Measurements from ENCODE around the gene ADARB1.

ADARB1 gene

GRCh38 chr21:45080639-45081414 lies 6.4 kb downstream of the ADARB1 start:
- Histone ChIP-seq H4K20me1 (ENCODE audit: insufficient read depth, low read length) (peaks cover 12% of the 10 kb centered on the region; the same call in 1 of the 2 replicates), H3K79me2 (ENCODE audit: insufficient read depth, low read length) (peaks cover 75% of the 10 kb centered on the region), H3K36me3 (ENCODE audit: insufficient read depth, low read length) (peaks cover 4% of the 10 kb centered on the region; the same call in 1 of the 2 replicates), H3K4me2 (ENCODE audit: insufficient read depth, low read length) (0 out of 2 replicates have a peak overlapping the region, but pooled peaks have one; percentile 14), H3K9ac (ENCODE audit: low read depth, low read length) (no peak overlapping the region), H3K4me1 (ENCODE audit: insufficient read depth, low read length) (peaks cover 81% of the 10 kb centered on the region), H3K27me3 (ENCODE audit: insufficient read depth, low read length, poor library complexity) (no peaks in the 10 kb centered on the region), H3K9me3 (ENCODE audit: insufficient read depth, low read length, severe bottlenecking) (no peaks in the 10 kb centered on the region), H3K27ac (ENCODE audit: low read length) (peak overlapping the region; percentile 41), H3K4me3 (ENCODE audit: low read depth in 1 of 2, low read length in 2 of 2) (no peak overlapping the region), H2AFZ (ENCODE audit: low read depth, low read length) (no peak overlapping the region)
- DNase-seq, result peak; percentile 68
- TF ChIP-seq EZH2 (IDR thresholded peaks at IDR 0.05; ENCODE audit: borderline replicate concordance, low read depth, low read length, severe bottlenecking) (no peak), CTCF (IDR thresholded peaks at IDR 0.05; ENCODE audit: borderline replicate concordance, extremely low read depth, low read length, poor library complexity, severe bottlenecking) (no peak)
- peak; percentile 61 for ATAC-seq (ENCODE audit: insufficient read depth, low read depth)

GRCh38 chr21:45081636-45082035 lies 7.3 kb downstream of the ADARB1 start:
- H3K4me2 ChIP-seq (ENCODE audit: insufficient read depth, low read length), result 0 out of 2 replicates have a peak overlapping the region, but pooled peaks have one; percentile 14
- DNase-seq (no peak), ATAC-seq (ENCODE audit: insufficient read depth, low read depth) (no peak)
- H3K27ac ChIP-seq (ENCODE audit: low read length), result peak overlapping the region; percentile 41
- peaks cover 69% of the 10 kb centered on the region for H3K79me2 ChIP-seq (ENCODE audit: insufficient read depth, low read length)
- no peak overlapping the region for H3K4me3 ChIP-seq (ENCODE audit: low read depth in 1 of 2, low read length in 2 of 2)
- H2AFZ ChIP-seq (ENCODE audit: low read depth, low read length), result no peak overlapping the region
- peaks cover 4% of the 10 kb centered on the region; the same call in 1 of the 2 replicates for H3K36me3 ChIP-seq (ENCODE audit: insufficient read depth, low read length)
- no peak overlapping the region for H3K9ac ChIP-seq (ENCODE audit: low read depth, low read length)
- H4K20me1 ChIP-seq (ENCODE audit: insufficient read depth, low read length), result peaks cover 12% of the 10 kb centered on the region; the same call in 1 of the 2 replicates
- H3K27me3 ChIP-seq (ENCODE audit: insufficient read depth, low read length, poor library complexity), result no peaks in the 10 kb centered on the region
- peaks cover 81% of the 10 kb centered on the region for H3K4me1 ChIP-seq (ENCODE audit: insufficient read depth, low read length)
- TF ChIP-seq EZH2 (IDR thresholded peaks at IDR 0.05; ENCODE audit: borderline replicate concordance, low read depth, low read length, severe bottlenecking) (no peak), CTCF (IDR thresholded peaks at IDR 0.05; ENCODE audit: borderline replicate concordance, extremely low read depth, low read length, poor library complexity, severe bottlenecking) (no peak)
- H3K9me3 ChIP-seq (ENCODE audit: insufficient read depth, low read length, severe bottlenecking), result no peaks in the 10 kb centered on the region

GRCh38 chr21:45082736-45083135 lies 8.4 kb downstream of the ADARB1 start:
- 0 out of 2 replicates have a peak overlapping the region, but pooled peaks have one; percentile 19 for H3K27ac ChIP-seq (ENCODE audit: low read length)
- H3K79me2 ChIP-seq (ENCODE audit: insufficient read depth, low read length), result peaks cover 68% of the 10 kb centered on the region
- no peaks in the 10 kb centered on the region for H3K9me3 ChIP-seq (ENCODE audit: insufficient read depth, low read length, severe bottlenecking)
- H3K4me3 ChIP-seq (ENCODE audit: low read depth in 1 of 2, low read length in 2 of 2), result no peak overlapping the region
- DNase-seq (no peak), ATAC-seq (ENCODE audit: insufficient read depth, low read depth) (no peak)
- no peak overlapping the region for H3K4me2 ChIP-seq (ENCODE audit: insufficient read depth, low read length)
- no peak overlapping the region for H3K9ac ChIP-seq (ENCODE audit: low read depth, low read length)
- H3K4me1 ChIP-seq (ENCODE audit: insufficient read depth, low read length), result peaks cover 84% of the 10 kb centered on the region
- no peak overlapping the region for H2AFZ ChIP-seq (ENCODE audit: low read depth, low read length)
- peaks cover 4% of the 10 kb centered on the region; the same call in 1 of the 2 replicates for H3K36me3 ChIP-seq (ENCODE audit: insufficient read depth, low read length)
- TF ChIP-seq CTCF (IDR thresholded peaks at IDR 0.05; ENCODE audit: borderline replicate concordance, extremely low read depth, low read length, poor library complexity, severe bottlenecking) (no peak), EZH2 (IDR thresholded peaks at IDR 0.05; ENCODE audit: borderline replicate concordance, low read depth, low read length, severe bottlenecking) (no peak)
- no peaks in the 10 kb centered on the region for H3K27me3 ChIP-seq (ENCODE audit: insufficient read depth, low read length, poor library complexity)
- H4K20me1 ChIP-seq (ENCODE audit: insufficient read depth, low read length), result peaks cover 18% of the 10 kb centered on the region
